Calu3 (cell line): ENCODE data around the gene CFAP69. TPM values are rescaled to one million over a fixed set of nuclear protein-coding genes. Genes with fewer than 3 reads are reported as not detected.

Experiments used
- BruUV-seq: library from RNA; stranded (reverse); fragments of 400-500 nt; replicated peaks from 2 replicates; lab custom pipeline; 2021; lab: Mats Ljungman, UMichigan
- CTCF ChIA-PET: fragments of 300-600 bp; sonication (Branson Sonifier 250); formaldehyde crosslinking; loops from one replicate; lab custom pipeline; 2022; ENCODE audit warnings: antibody characterized with exemption; lab: Charles Lee
- DNase-seq: peaks from one replicate; pipeline ENCODE4 v3.0.0; 2022
- H3K27ac Mint-ChIP-seq: one replicate; pipeline ENCODE4 v1.8.0; 2022; ENCODE audit warnings: mixed read lengths; ENCODE audit not compliant: unreplicated experiment
- H3K27me3 Mint-ChIP-seq: one replicate; pipeline ENCODE4 v1.8.0; 2022; ENCODE audit warnings: mixed read lengths; ENCODE audit not compliant: unreplicated experiment
- H3K36me3 Mint-ChIP-seq: one replicate; pipeline ENCODE4 v1.8.0; 2022; ENCODE audit warnings: mild to moderate bottlenecking, moderate library complexity, mixed read lengths; ENCODE audit not compliant: insufficient read depth, unreplicated experiment
- H3K4me1 Mint-ChIP-seq: one replicate; pipeline ENCODE4 v1.8.0; 2022; ENCODE audit warnings: mild to moderate bottlenecking, low read depth, mixed read lengths; ENCODE audit not compliant: unreplicated experiment
- H3K4me3 Mint-ChIP-seq: one replicate; pipeline ENCODE4 v1.8.0; 2022; ENCODE audit warnings: mild to moderate bottlenecking, low read depth, moderate library complexity, mixed read lengths; ENCODE audit not compliant: unreplicated experiment
- H3K9me3 Mint-ChIP-seq: one replicate; pipeline ENCODE4 v1.8.0; 2022; ENCODE audit warnings: low read depth, mixed read lengths; ENCODE audit not compliant: unreplicated experiment
- CTCF ChIP-seq: fragments of 200-600 bp; IDR thresholded peaks from one replicate; pipeline ENCODE4 v1.8.0; 2022; ENCODE audit warnings: antibody characterized with exemption; ENCODE audit not compliant: unreplicated experiment
- intact Hi-C: fragments of 100-400 bp; cut with micrococcal nuclease; formaldehyde crosslinking; loops from one replicate; pipeline ENCODE4 v1.10.0; 2022; ENCODE audit not compliant: unreplicated experiment
- total RNA-seq: library from RNA; stranded (reverse); gene quantifications from 2 replicates; pipeline ENCODE4 v1.2.3, GENCODE V29; 2022

The CFAP69 gene
- total RNA-seq, 1 experiment from 2014 or later, result 3.4 TPM

DNA sequence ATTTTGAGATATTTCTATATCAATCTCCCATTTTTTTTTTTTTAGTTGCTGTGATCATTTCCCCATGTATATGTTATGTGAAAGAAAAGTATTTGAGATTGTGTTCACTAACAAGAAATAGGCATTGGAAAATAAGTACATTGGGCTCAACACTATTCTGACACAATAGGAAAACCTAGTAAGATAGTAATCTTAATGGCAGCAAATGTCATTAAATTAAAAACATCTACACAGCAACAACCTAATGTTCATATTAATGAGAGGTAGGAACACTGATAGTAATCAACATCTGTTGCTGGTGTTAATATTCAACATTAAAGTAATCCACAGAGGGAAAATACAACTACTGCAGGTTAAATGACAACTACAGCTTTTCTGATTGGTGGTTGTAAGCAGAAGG lies 100.0 kb downstream of the CFAP69 start:
- Mint-ChIP-seq H3K9me3 (no peaks in the 10 kb centered on the region), H3K36me3 (peaks cover 19% of the 10 kb centered on the region), H3K4me1 (peaks cover 17% of the 10 kb centered on the region), H3K27ac (peak overlapping the region; percentile 79), H3K4me3 (peak overlapping the region; percentile 84), H3K27me3 (no peaks in the 10 kb centered on the region)
- no peak for DNase-seq
- TF ChIP-seq CTCF, result no peak
- intact Hi-C loops, result loop anchor here (5.0 kb wide), 1 partner anchor 67 kb away; no protein-coding TSS in a partner anchor
- no TSS peak for BruUV-seq
- CTCF ChIA-PET, result no interaction called here

- H3K27me3 Mint-ChIP-seq, result no peaks in the 10 kb centered on the region
- BruUV-seq, result no TSS peak
- intact Hi-C loops, result loop anchor here (5.0 kb wide), 1 partner anchor 67 kb away; no protein-coding TSS in a partner anchor
- CTCF ChIA-PET, result interaction anchor here (0.5 kb wide), 1 partner anchor 146 kb away, joined by 3 read pairs; no protein-coding TSS in a partner anchor
- H3K36me3 Mint-ChIP-seq, result peaks cover 19% of the 10 kb centered on the region
- peak overlapping the region; percentile 79 for H3K27ac Mint-ChIP-seq
- TF ChIP-seq CTCF, result no peak
- peaks cover 17% of the 10 kb centered on the region for H3K4me1 Mint-ChIP-seq
- H3K9me3 Mint-ChIP-seq, result no peaks in the 10 kb centered on the region
- H3K4me3 Mint-ChIP-seq, result peak overlapping the region; percentile 84
- DNase-seq, result no peak
Measured at GRCh38 chr7:90345595-90346335, 100.8 kb downstream of the CFAP69 start.

- TF ChIP-seq CTCF, result peak; percentile 32
- DNase-seq, result peak; percentile 87
- H3K27ac Mint-ChIP-seq, result peak within 1 kb of the TSS; percentile 79
- peak within 1 kb of the TSS; percentile 84 for H3K4me3 Mint-ChIP-seq
- intact Hi-C loops, result loop anchor here (5.0 kb wide), 1 partner anchor 66 kb away; no protein-coding TSS in a partner anchor
- CTCF ChIA-PET, result no interaction called here
- BruUV-seq, result TSS peak; percentile 81
- no peaks in the 10 kb centered on the region for H3K9me3 Mint-ChIP-seq
- H3K27me3 Mint-ChIP-seq, result no peaks in the 10 kb centered on the region
- peaks cover 17% of the 10 kb centered on the region for H3K4me1 Mint-ChIP-seq
- peaks cover 19% of the 10 kb centered on the region for H3K36me3 Mint-ChIP-seq
Measured at GRCh38 chr7:90346336-90347125, 101.6 kb downstream of the CFAP69 start, which contains the start of gene GTPBP10. TSS of gene GTPBP10 (plus strand) at chr7:90346716. CDS start at chr7:90346742, 26 bp downstream.

GRCh38 chr7:90347759-90348158 lies 102.8 kb downstream of the CFAP69 start:
- no TSS peak for BruUV-seq
- Mint-ChIP-seq H3K27me3 (no peaks in the 10 kb centered on the region), H3K4me1 (peaks cover 17% of the 10 kb centered on the region), H3K36me3 (peaks cover 27% of the 10 kb centered on the region), H3K27ac (no peak overlapping the region), H3K4me3 (peak overlapping the region; percentile 84), H3K9me3 (peaks cover 2% of the 10 kb centered on the region)
- CTCF ChIA-PET, result no interaction called here
- no peak for DNase-seq
- TF ChIP-seq CTCF, result no peak
- intact Hi-C loops, result loop anchor here (5.0 kb wide), 1 partner anchor 65 kb away; no protein-coding TSS in a partner anchor
